Measurements from ENCODE around the gene GAB2.

The GAB2 gene

GRCh38 chr11:78318321-78319114 lies 99.1 kb downstream of the GAB2 start:
- Mint-ChIP-seq H3K4me1 (peaks cover 39% of the 10 kb centered on the region), H3K4me3 (no peak overlapping the region), H3K36me3 (ENCODE audit: low read depth) (peaks cover 20% of the 10 kb centered on the region), H3K9me3 (peaks cover 8% of the 10 kb centered on the region), H3K27ac (peak overlapping the region; percentile 1), H3K27me3 (ENCODE audit: low read depth, poor library complexity) (peaks cover 2% of the 10 kb centered on the region)
- TF ChIP-seq, protein P1, sequence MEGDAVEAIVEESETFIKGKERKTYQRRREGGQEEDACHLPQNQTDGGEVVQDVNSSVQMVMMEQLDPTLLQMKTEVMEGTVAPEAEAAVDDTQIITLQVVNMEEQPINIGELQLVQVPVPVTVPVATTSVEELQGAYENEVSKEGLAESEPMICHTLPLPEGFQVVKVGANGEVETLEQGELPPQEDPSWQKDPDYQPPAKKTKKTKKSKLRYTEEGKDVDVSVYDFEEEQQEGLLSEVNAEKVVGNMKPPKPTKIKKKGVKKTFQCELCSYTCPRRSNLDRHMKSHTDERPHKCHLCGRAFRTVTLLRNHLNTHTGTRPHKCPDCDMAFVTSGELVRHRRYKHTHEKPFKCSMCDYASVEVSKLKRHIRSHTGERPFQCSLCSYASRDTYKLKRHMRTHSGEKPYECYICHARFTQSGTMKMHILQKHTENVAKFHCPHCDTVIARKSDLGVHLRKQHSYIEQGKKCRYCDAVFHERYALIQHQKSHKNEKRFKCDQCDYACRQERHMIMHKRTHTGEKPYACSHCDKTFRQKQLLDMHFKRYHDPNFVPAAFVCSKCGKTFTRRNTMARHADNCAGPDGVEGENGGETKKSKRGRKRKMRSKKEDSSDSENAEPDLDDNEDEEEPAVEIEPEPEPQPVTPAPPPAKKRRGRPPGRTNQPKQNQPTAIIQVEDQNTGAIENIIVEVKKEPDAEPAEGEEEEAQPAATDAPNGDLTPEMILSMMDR (IDR thresholded peaks at IDR 0.05): no peak
- no peak for DNase-seq

- Mint-ChIP-seq H3K27me3 (ENCODE audit: low read depth, poor library complexity) (no peaks in the 10 kb centered on the region), H3K9me3 (no peaks in the 10 kb centered on the region), H3K36me3 (ENCODE audit: low read depth) (peaks cover 7% of the 10 kb centered on the region), H3K4me1 (peaks cover 40% of the 10 kb centered on the region), H3K4me3 (no peak overlapping the region), H3K27ac (no peak overlapping the region)
- TF ChIP-seq, protein P1 (IDR thresholded peaks at IDR 0.05): no peak
- DNase-seq: no peak
Observed at GRCh38 chr11:78315724-78316123, 101.9 kb downstream of the GAB2 start.

- H3K27ac Mint-ChIP-seq: peak overlapping the region; percentile 94
- H3K36me3 Mint-ChIP-seq (ENCODE audit: low read depth): peaks cover 7% of the 10 kb centered on the region
- no peak overlapping the region for H3K4me3 Mint-ChIP-seq
- no peak for DNase-seq
- peaks cover 42% of the 10 kb centered on the region for H3K4me1 Mint-ChIP-seq
- no peaks in the 10 kb centered on the region for H3K27me3 Mint-ChIP-seq (ENCODE audit: low read depth, poor library complexity)
- TF ChIP-seq, protein P1 (IDR thresholded peaks at IDR 0.05): no peak
- H3K9me3 Mint-ChIP-seq: no peaks in the 10 kb centered on the region
Observed at GRCh38 chr11:78314762-78315161, 102.9 kb downstream of the GAB2 start.

GRCh38 chr11:78313898-78314297 lies 103.7 kb downstream of the GAB2 start:
- no peak for DNase-seq
- TF ChIP-seq, protein P1 (IDR thresholded peaks at IDR 0.05): no peak
- Mint-ChIP-seq H3K27ac (peak overlapping the region; percentile 5), H3K4me1 (peaks cover 42% of the 10 kb centered on the region), H3K27me3 (ENCODE audit: low read depth, poor library complexity) (no peaks in the 10 kb centered on the region), H3K9me3 (no peaks in the 10 kb centered on the region), H3K36me3 (ENCODE audit: low read depth) (peaks cover 7% of the 10 kb centered on the region), H3K4me3 (no peak overlapping the region)

DNA sequence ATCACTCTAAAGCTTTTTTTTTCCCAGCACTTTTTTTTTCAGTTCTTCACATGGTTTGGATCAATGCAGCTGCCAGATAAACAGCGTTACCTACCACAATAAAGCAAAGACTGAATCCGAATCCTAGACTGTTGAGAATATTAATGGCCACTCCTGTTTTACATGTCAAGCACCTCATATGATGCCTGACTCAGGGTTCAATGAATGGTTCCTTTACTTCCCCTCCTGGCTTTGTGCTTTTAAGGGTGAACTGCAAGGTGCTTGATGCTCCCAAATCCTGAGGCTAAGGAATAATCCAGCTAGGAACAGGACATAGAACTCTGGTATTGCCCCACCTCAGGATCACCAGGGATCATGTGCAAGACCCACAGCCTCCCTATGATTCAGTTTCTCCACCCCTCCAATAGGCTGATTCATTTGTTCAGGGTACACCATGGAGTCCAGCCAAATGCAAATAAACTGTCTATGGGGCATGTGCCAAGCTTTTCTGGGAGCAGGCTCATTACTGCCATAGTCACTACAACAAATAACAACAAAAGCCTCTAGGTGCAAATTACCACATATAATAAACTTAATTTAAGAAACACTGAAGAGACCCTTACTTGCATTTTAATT lies 104.3 kb downstream of the GAB2 start:
- no peak overlapping the region for H3K4me3 Mint-ChIP-seq
- no peaks in the 10 kb centered on the region for H3K27me3 Mint-ChIP-seq (ENCODE audit: low read depth, poor library complexity)
- TF ChIP-seq, protein P1 (IDR thresholded peaks at IDR 0.05): no peak
- no peak for DNase-seq
- peaks cover 7% of the 10 kb centered on the region for H3K36me3 Mint-ChIP-seq (ENCODE audit: low read depth)
- H3K4me1 Mint-ChIP-seq: peaks cover 42% of the 10 kb centered on the region
- H3K27ac Mint-ChIP-seq: no peak overlapping the region
- H3K9me3 Mint-ChIP-seq: no peaks in the 10 kb centered on the region

Data from nephron progenitor cell (in vitro differentiated cells).